Right ventricle myocardium superior (tissue), 1 donor: ENCODE data around the gene RICTOR. TPM values are rescaled to one million over a fixed set of nuclear protein-coding genes. Genes with fewer than 3 reads are reported as not detected.
"Not testable (repeated sequence)": the region's sequence is repeated elsewhere in the genome, so short reads cannot be mapped to it uniquely, and the experiment has no call there.

ENCODE experiments used
- ATAC-seq: fragments of 200-7000 bp; cut with Tn5 transposase; one replicate; pipeline ENCODE4 v1.9.1; 2020; ENCODE audit warnings: mild to moderate bottlenecking; ENCODE audit not compliant: poor library complexity
- DNase-seq: peaks from one replicate; pipeline ENCODE4 v3.0.0-alpha.2; 2020
- intact Hi-C: fragments of 100-400 bp; cut with DNase I; formaldehyde crosslinking; loops from one replicate; pipeline ENCODE4 v1.11.2; 2022
- total RNA-seq: library from RNA; stranded (reverse); fragmentation: NEBNext Ultra II Directional; extraction: Animal tissue kit (Norgen Biotek cat#: 25700); gene quantifications from one replicate; pipeline ENCODE4 v1.2.1, GENCODE V29; 2021
- donor health status: DM: no; HTN: yes; CAD: no; lungs with severe emphysema.

Gene RICTOR
- total RNA-seq, 1 donor from 2014 or later, result 25.6 TPM

GRCh38 chr5:38989974-38990719, 84.1 kb downstream of the RICTOR start:
- DNase-seq, ATAC-seq, intact Hi-C loops: not testable (repeated sequence)

GRCh38 chr5:38985909-38986452, 88.2 kb downstream of the RICTOR start:
- DNase-seq, result no peak
- ATAC-seq, result no peak
- intact Hi-C loops, result no loop called here

- ATAC-seq, result no peak
- intact Hi-C loops, result no loop called here
- no peak for DNase-seq
Observed at GRCh38 chr5:38979535-38979934, 94.7 kb downstream of the RICTOR start.

GRCh38 chr5:38978036-38978435, 96.2 kb downstream of the RICTOR start:
- DNase-seq (no peak), ATAC-seq (no peak)
- intact Hi-C loops, result no loop called here

GRCh38 chr5:38968665-38969064, 105.5 kb downstream of the RICTOR start:
- ATAC-seq (no peak), DNase-seq (no peak)
- intact Hi-C loops, result no loop called here

- ATAC-seq (no peak), DNase-seq (no peak)
- intact Hi-C loops, result no loop called here
Observed at GRCh38 chr5:38961691-38962090, 112.5 kb downstream of the RICTOR start.

- intact Hi-C loops, result no loop called here
- DNase-seq, result no peak
- no peak for ATAC-seq
Observed at GRCh38 chr5:38953426-38954012, 120.7 kb downstream of the RICTOR start.

- no peak for ATAC-seq
- DNase-seq, result no peak
- intact Hi-C loops, result no loop called here
Observed at GRCh38 chr5:38948501-38948900, 125.7 kb downstream of the RICTOR start.

GRCh38 chr5:38944282-38944681, 129.9 kb downstream of the RICTOR start:
- no peak for ATAC-seq
- intact Hi-C loops, result no loop called here
- no peak for DNase-seq

- ATAC-seq (no peak), DNase-seq (no peak)
- intact Hi-C loops, result no loop called here
Observed at GRCh38 chr5:38941912-38942311, 132.3 kb downstream of the RICTOR start.

- DNase-seq (no peak), ATAC-seq (no peak)
- intact Hi-C loops, result no loop called here
Observed at GRCh38 chr5:38940230-38940858, 133.9 kb downstream of the RICTOR start.

GRCh38 chr5:38938973-38939372, 135.2 kb downstream of the RICTOR start:
- no peak for ATAC-seq
- intact Hi-C loops, result no loop called here
- DNase-seq, result no peak

- DNase-seq (no peak), ATAC-seq (no peak)
- intact Hi-C loops, result no loop called here
Observed at GRCh38 chr5:38938424-38938823, 135.8 kb downstream of the RICTOR start.

GRCh38 chr5:38936269-38936668, 137.9 kb downstream of the RICTOR start:
- intact Hi-C loops, result no loop called here
- DNase-seq (no peak), ATAC-seq (no peak)

- DNase-seq (no peak), ATAC-seq (no peak)
- intact Hi-C loops, result no loop called here
Observed at GRCh38 chr5:38935437-38935836, 138.8 kb downstream of the RICTOR start.

GRCh38 chr5:38932854-38933408, 141.3 kb downstream of the RICTOR start:
- intact Hi-C loops, result no loop called here
- DNase-seq (no peak), ATAC-seq (no peak)

GRCh38 chr5:38931731-38932130, 142.5 kb downstream of the RICTOR start:
- no peak for ATAC-seq
- DNase-seq, result no peak
- intact Hi-C loops, result no loop called here

- intact Hi-C loops, result no loop called here
- DNase-seq, result no peak
- no peak for ATAC-seq
Observed at GRCh38 chr5:38929838-38930237, 144.4 kb downstream of the RICTOR start.

GRCh38 chr5:38927470-38927869, 146.7 kb downstream of the RICTOR start:
- intact Hi-C loops, result no loop called here
- no peak for ATAC-seq
- no peak for DNase-seq

GRCh38 chr5:38926121-38926520, 148.1 kb downstream of the RICTOR start:
- intact Hi-C loops, result no loop called here
- ATAC-seq (no peak), DNase-seq (no peak)
